Measurements from ENCODE around the gene LPP. TPM values are rescaled to one million over a fixed set of nuclear protein-coding genes. Genes with fewer than 3 reads are reported as not detected.

Gene LPP
- total RNA-seq, 3 donors from 2014 or later, result 262 to 816 (median 325) TPM

DNA sequence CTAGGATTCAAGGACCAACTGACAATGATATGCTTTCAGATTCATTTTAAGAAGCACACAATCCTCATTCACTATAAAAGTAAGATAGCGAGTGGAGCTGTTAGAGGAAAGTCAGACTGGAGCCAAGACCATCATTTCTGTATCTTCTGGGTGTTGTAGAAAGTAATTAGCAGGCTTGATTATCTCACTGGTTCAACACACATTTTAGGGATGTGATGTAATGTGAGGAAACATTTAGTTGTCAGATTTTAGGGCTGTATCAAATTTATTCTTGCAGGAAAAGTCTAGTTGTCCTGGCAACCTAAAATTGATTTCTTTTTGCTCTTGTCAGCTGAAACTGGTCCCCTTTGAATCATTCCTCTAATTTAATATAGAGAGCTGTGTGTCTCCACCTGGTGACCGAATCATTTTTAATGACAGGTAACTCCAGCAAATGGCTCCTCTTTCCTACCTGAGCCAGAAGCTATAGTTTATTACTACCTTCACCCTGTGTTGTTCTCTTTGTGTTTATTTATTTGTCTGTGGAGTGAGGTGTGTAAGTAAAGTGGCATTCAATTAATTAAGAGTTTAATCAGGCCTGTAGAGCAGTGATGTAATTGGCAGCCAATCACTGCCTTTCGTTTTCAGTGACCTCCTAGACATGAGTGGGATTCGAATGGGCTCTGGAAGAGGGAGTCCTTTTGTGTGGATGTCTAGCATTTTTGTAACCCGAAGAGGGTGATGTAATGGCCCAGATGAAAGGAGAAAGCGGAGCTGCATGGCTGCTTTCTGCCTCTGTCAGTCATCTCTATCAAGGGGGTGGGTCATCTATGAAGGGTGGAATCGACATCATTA, 125.8 kb downstream of the LPP start:
- intact Hi-C loops (cut with DNase I, micrococcal nuclease), result no loop called here
- H3K36me3 ChIP-seq (ENCODE audit: low read depth), result no peaks in the 10 kb centered on the region
- ATAC-seq, result no peak
- no peak overlapping the region for H3K4me3 ChIP-seq
- no peaks in the 10 kb centered on the region for H3K4me1 ChIP-seq (ENCODE audit: low read depth)
- DNase-seq, result no peak
- no peaks in the 10 kb centered on the region for H3K9me3 ChIP-seq
- TF ChIP-seq, protein P1, sequence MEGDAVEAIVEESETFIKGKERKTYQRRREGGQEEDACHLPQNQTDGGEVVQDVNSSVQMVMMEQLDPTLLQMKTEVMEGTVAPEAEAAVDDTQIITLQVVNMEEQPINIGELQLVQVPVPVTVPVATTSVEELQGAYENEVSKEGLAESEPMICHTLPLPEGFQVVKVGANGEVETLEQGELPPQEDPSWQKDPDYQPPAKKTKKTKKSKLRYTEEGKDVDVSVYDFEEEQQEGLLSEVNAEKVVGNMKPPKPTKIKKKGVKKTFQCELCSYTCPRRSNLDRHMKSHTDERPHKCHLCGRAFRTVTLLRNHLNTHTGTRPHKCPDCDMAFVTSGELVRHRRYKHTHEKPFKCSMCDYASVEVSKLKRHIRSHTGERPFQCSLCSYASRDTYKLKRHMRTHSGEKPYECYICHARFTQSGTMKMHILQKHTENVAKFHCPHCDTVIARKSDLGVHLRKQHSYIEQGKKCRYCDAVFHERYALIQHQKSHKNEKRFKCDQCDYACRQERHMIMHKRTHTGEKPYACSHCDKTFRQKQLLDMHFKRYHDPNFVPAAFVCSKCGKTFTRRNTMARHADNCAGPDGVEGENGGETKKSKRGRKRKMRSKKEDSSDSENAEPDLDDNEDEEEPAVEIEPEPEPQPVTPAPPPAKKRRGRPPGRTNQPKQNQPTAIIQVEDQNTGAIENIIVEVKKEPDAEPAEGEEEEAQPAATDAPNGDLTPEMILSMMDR (IDR thresholded peaks at IDR 0.05), result no peak

DNA sequence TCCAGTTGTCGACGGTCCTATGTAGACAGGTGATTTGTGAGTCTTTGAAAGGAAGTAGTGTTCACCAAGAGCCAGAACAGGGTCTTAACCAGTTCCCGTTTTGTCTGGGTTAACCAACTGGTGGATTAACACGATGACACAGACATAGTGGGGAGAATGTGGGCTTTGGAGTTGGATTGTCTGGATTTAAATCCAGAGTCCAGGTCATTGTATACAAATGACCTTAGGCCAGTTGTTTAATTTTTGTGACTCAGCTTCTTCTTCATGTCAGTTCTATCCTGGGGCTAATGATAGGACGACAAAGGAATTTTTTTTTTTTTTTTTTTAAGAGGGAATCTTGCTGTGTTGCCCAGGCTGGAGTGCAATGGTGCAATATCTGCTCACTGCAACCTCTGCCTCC, 126.7 kb downstream of the LPP start:
- H3K4me1 ChIP-seq (ENCODE audit: low read depth), result no peaks in the 10 kb centered on the region
- ATAC-seq, result no peak
- intact Hi-C loops (cut with DNase I, micrococcal nuclease), result no loop called here
- H3K4me3 ChIP-seq, result no peak overlapping the region
- no peaks in the 10 kb centered on the region for H3K9me3 ChIP-seq
- no peak for DNase-seq
- H3K36me3 ChIP-seq (ENCODE audit: low read depth), result no peaks in the 10 kb centered on the region
- TF ChIP-seq, protein P1 (IDR thresholded peaks at IDR 0.05), result no peak

DNA sequence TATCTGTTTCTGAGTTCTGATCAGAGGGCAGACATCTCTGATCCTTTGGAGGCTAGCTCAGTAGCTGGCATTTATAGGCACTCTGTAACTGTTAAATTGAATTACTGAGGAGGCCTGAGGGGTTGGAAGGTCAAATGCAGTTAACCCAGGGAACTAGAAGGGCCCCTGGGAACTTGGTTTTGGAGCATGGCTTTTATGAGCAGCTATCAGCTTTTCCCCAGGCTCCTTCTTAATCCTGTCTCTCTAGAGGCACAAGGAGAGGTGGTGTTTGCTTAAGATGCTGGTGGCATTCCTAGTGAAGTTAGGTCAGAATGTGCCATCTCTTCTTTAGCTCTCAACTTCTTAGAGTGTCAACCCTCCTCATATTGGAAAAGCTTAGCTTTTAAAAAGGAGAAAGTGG, 128.9 kb downstream of the LPP start:
- no peaks in the 10 kb centered on the region for H3K36me3 ChIP-seq (ENCODE audit: low read depth)
- no peaks in the 10 kb centered on the region for H3K9me3 ChIP-seq
- no peak for ATAC-seq
- no peak for DNase-seq
- no peaks in the 10 kb centered on the region for H3K4me1 ChIP-seq (ENCODE audit: low read depth)
- no peak overlapping the region for H3K4me3 ChIP-seq
- TF ChIP-seq, protein P1 (IDR thresholded peaks at IDR 0.05), result no peak
- intact Hi-C loops (cut with DNase I, micrococcal nuclease), result no loop called here

DNA sequence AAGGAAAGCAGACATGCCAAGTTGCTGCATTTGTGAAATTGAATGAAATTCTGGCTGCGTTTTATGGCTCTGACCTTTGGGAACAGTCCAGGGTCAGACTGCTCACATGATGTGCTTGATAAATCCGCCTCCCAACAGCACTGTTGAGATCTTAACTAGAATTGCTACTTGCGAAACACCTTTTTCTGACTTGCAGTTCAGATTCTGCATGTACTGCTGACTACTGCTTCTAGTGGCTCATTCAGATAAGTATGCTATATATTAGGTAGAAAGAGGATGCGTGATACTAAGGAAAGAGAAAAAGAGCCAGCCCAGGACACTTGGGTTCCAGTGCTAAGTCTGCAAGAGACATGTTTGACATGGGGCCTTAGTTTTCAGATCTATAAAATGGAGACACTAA, 129.4 kb downstream of the LPP start:
- Histone ChIP-seq H3K4me3 (no peak overlapping the region), H3K9me3 (no peaks in the 10 kb centered on the region), H3K36me3 (ENCODE audit: low read depth) (no peaks in the 10 kb centered on the region), H3K4me1 (ENCODE audit: low read depth) (no peaks in the 10 kb centered on the region)
- TF ChIP-seq, protein P1 (IDR thresholded peaks at IDR 0.05), result no peak
- no peak for DNase-seq
- peak; percentile 68 for ATAC-seq
- intact Hi-C loops (cut with DNase I, micrococcal nuclease), result no loop called here

DNA sequence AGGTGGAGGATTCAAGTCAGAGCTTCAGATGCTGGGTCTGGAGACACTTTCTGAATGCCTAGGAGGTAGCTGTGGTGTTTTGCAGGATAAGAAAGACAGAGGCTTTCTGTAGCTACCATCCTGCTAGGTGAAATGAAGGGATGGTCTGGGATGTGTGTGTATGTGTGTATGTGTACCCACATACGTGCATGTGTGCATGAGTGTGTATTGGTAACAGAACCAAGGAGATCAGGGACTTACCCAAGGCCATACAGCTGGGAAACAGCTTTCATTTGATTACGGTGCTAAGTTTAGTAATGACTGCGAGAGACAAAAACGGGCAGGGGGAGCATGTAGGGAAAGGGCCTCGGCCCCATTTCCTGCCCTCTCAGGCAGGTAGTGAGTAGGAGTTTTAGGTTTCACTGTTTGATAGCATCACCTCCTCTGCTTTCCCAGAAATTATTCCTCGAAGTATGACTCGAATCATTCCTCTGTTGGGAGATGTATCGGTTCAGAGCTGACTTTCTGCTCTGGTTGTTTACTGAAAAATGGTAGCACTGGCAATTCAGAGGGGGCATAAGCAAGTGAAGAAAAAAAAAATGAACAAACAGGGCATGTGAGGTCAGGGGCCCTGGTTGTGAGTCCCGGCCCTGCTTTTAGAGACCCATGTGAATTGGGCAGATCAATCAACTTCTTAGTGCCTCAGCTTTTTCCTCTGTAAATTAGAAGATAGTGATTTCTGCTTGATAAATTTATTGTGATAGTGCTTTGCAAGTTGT, 130.7 kb downstream of the LPP start:
- no peak for DNase-seq
- no peaks in the 10 kb centered on the region for H3K36me3 ChIP-seq (ENCODE audit: low read depth)
- no peaks in the 10 kb centered on the region for H3K4me1 ChIP-seq (ENCODE audit: low read depth)

More for the DNA sequence above, 130.7 kb downstream of the LPP start:
- intact Hi-C loops (cut with DNase I, micrococcal nuclease), result no loop called here
- Histone ChIP-seq H3K9me3 (no peaks in the 10 kb centered on the region), H3K4me3 (no peak overlapping the region)
- TF ChIP-seq, protein P1 (IDR thresholded peaks at IDR 0.05), result no peak
- ATAC-seq, result no peak
